H1 (cell line): ENCODE results near the gene ARSK. TPM values are rescaled to one million over a fixed set of nuclear protein-coding genes. Genes with fewer than 3 reads are reported as not detected.

Experiments
- CTCF ChIA-PET: fragments of 300-600 bp; sonication (Branson Sonifier 250); formaldehyde crosslinking; loops from one replicate; lab custom pipeline; 2021; ENCODE audit not compliant: partially characterized antibody; lab: Charles Lee
- POLR2A ChIA-PET: fragments of 300-600 bp; sonication (Branson Sonifier 250); formaldehyde crosslinking; loops from one replicate; lab custom pipeline; 2021; ENCODE audit warnings: inconsistent platforms; ENCODE audit not compliant: partially characterized antibody; lab: Charles Lee
- DNase-seq, 2 experiments: peaks; one replicate each; pipeline versions ENCODE4 v3.0.0 to v3.0.0-alpha.2; 2010 to 2022; ENCODE audit warnings: low spot score in 2 of 2, low read depth in 1 of 2, mixed read lengths in 1 of 2
- FAIRE-seq: peaks from 2 replicates; lab custom pipeline; 2011; peaks lifted over from hg19 to GRCh38; lab: Jason Lieb, UNC
- H2AFZ ChIP-seq: 2 replicates; pipeline ENCODE4 v1.8.1; 2012; ENCODE audit warnings: low read length, inconsistent platforms
- H2AK5ac ChIP-seq: 2 replicates; pipeline ENCODE4 v1.6.1; 2013; ENCODE audit warnings: low read depth, low read length
- H2BK120ac ChIP-seq: replicated peaks from 2 replicates; pipeline ENCODE3; 2013; ENCODE audit warnings: low read depth, low read length, inconsistent platforms
- H2BK12ac ChIP-seq: 2 replicates; pipeline ENCODE4 v1.6.1; 2013; ENCODE audit warnings: low read depth, low read length
- H2BK15ac ChIP-seq: 2 replicates; pipeline ENCODE4 v1.6.1; 2013; ENCODE audit warnings: low read length
- H2BK20ac ChIP-seq: 2 replicates; pipeline ENCODE4 v1.6.1; 2013; ENCODE audit warnings: low read length
- H2BK5ac ChIP-seq: 2 replicates; pipeline ENCODE4 v1.6.1; 2013; ENCODE audit warnings: low read depth, low read length
- H3K14ac ChIP-seq: 2 replicates; pipeline ENCODE4 v1.6.1; 2013; ENCODE audit warnings: inconsistent platforms; ENCODE audit not compliant: insufficient read length
- H3K18ac ChIP-seq: 2 replicates; pipeline ENCODE4 v1.6.1; 2013; ENCODE audit warnings: low read length; ENCODE audit errors: extremely low read depth
- H3K23ac ChIP-seq: 2 replicates; pipeline ENCODE4 v1.6.1; 2013; ENCODE audit warnings: inconsistent platforms; ENCODE audit not compliant: insufficient read length
- H3K23me2 ChIP-seq: 2 replicates; pipeline ENCODE4 v1.6.1; 2013; ENCODE audit warnings: low read depth, low read length
- H3K27ac ChIP-seq: 2 replicates; pipeline ENCODE4 v1.6.1; 2011; ENCODE audit warnings: low read depth, low read length, inconsistent platforms
- H3K27me3 ChIP-seq, 4 experiments: replicated peaks in 1 of 4; 1 replicate in 1 of 4; 2 replicates in 3 of 4; pipeline versions ENCODE4 v1.6.1 to v1.8.1; 2011 to 2013; ENCODE audit warnings: low read length in 3 of 4, mild to moderate bottlenecking in 3 of 4, inconsistent platforms in 2 of 4, mixed read lengths in 2 of 4, moderate library complexity in 1 of 4; ENCODE audit not compliant: control insufficient read depth in 3 of 4, insufficient read depth in 3 of 4; ENCODE audit errors: extremely low read depth in 1 of 4
- H3K36me3 ChIP-seq, 4 experiments: 2 replicates each; pipeline versions ENCODE4 v1.6.1 to v1.8.1; 2011 to 2013; ENCODE audit warnings: mild to moderate bottlenecking in 4 of 4, low read length in 3 of 4, moderate library complexity in 2 of 4, control low read depth in 1 of 4, inconsistent platforms in 1 of 4; ENCODE audit not compliant: insufficient read depth in 4 of 4, control insufficient read depth in 2 of 4
- H3K4ac ChIP-seq: replicated peaks from 2 replicates; pipeline ENCODE3; 2013; ENCODE audit warnings: low read length, low read depth, mixed read lengths, inconsistent platforms; ENCODE audit not compliant: insufficient read length
- H3K4me1 ChIP-seq, 4 experiments: replicated peaks in 1 of 4; 1 replicate in 1 of 4; 2 replicates in 3 of 4; pipeline versions ENCODE4 v1.6.1 to v1.8.1; 2011 to 2013; ENCODE audit warnings: low read length in 3 of 4, inconsistent platforms in 2 of 4, mixed read lengths in 1 of 4; ENCODE audit not compliant: insufficient read depth in 4 of 4, control insufficient read depth in 3 of 4
- H3K4me2 ChIP-seq, 2 experiments: 2 replicates each; pipeline versions ENCODE4 v1.6.1 to v1.8.1; 2011 to 2013; ENCODE audit warnings: low read depth in 2 of 2, low read length in 2 of 2, control low read depth in 1 of 2, inconsistent platforms in 1 of 2, mild to moderate bottlenecking in 1 of 2; ENCODE audit not compliant: insufficient read depth in 1 of 2
- H3K4me3 ChIP-seq, 4 experiments: fragments of 200-600, 300-600 bp in 1 of 4; sonication (generic), shearing (Covaris generic), sonication (Bioruptor Twin) in 1 of 4; 2 replicates each; pipeline versions ENCODE4 v1.5.1 to v1.8.1; 2011 to 2016; ENCODE audit warnings: low read length in 4 of 4, low read depth in 3 of 4, control low read depth in 2 of 4, inconsistent platforms in 2 of 4, mild to moderate bottlenecking in 2 of 4, mixed read lengths in 1 of 4, moderate library complexity in 1 of 4; ENCODE audit not compliant: insufficient read depth in 2 of 4; ENCODE audit errors: extremely low read depth in 1 of 4
- H3K56ac ChIP-seq: replicated peaks from 2 replicates; pipeline ENCODE3; 2013; ENCODE audit warnings: low read depth, mild to moderate bottlenecking, mixed read lengths, low read length, inconsistent platforms; ENCODE audit not compliant: insufficient read length
- H3K79me1 ChIP-seq: 2 replicates; pipeline ENCODE4 v1.6.1; 2013; ENCODE audit warnings: low read depth, low read length, control low read depth
- H3K79me2 ChIP-seq, 2 experiments: 2 replicates each; pipeline versions ENCODE4 v1.6.1 to v1.8.1; 2012 to 2013; ENCODE audit warnings: low read length in 2 of 2, mild to moderate bottlenecking in 2 of 2, inconsistent platforms in 1 of 2; ENCODE audit not compliant: insufficient read depth in 2 of 2, control insufficient read depth in 1 of 2
- H3K9ac ChIP-seq, 4 experiments: replicated peaks in 1 of 4; 1 replicate in 1 of 4; 2 replicates in 3 of 4; pipeline versions ENCODE4 v1.6.1 to v1.8.1; 2011 to 2013; ENCODE audit warnings: low read depth in 3 of 4, low read length in 3 of 4, control low read depth in 2 of 4, mild to moderate bottlenecking in 2 of 4, moderate library complexity in 2 of 4, inconsistent platforms in 1 of 4; ENCODE audit errors: extremely low read depth in 1 of 4
- H3K9me3 ChIP-seq, 2 experiments: 2 replicates each; pipeline versions ENCODE4 v1.6.1 to v1.8.1; 2012 to 2013; ENCODE audit warnings: mild to moderate bottlenecking in 2 of 2, moderate library complexity in 2 of 2, control low read depth in 1 of 2, inconsistent platforms in 1 of 2, low read depth in 1 of 2, low read length in 1 of 2, mixed read lengths in 1 of 2; ENCODE audit not compliant: insufficient read depth in 2 of 2
- H4K20me1 ChIP-seq, 2 experiments: replicated peaks in 1 of 2; 2 replicates each; pipeline versions ENCODE3 to v1.8.1; 2011 to 2013; ENCODE audit warnings: inconsistent platforms in 2 of 2, low read length in 2 of 2, mild to moderate bottlenecking in 1 of 2; ENCODE audit not compliant: insufficient read depth in 2 of 2, control insufficient read depth in 1 of 2
- H4K5ac ChIP-seq: 2 replicates; pipeline ENCODE4 v1.6.1; 2013; ENCODE audit warnings: low read length, low read depth, mixed read lengths, inconsistent platforms; ENCODE audit not compliant: insufficient read length
- H4K8ac ChIP-seq: 2 replicates; pipeline ENCODE4 v1.8.0; 2013; ENCODE audit warnings: mild to moderate bottlenecking, moderate library complexity, low read length, inconsistent platforms; ENCODE audit not compliant: insufficient read depth; ENCODE audit errors: extremely low read depth
- H4K91ac ChIP-seq: replicated peaks from 2 replicates; pipeline ENCODE3; 2013; ENCODE audit warnings: low read length, mixed read lengths, inconsistent platforms; ENCODE audit not compliant: insufficient read length
- CBX8 ChIP-seq: fragments of 300-800, 300-1000 bp; sonication (generic); IDR thresholded peaks from 2 replicates; pipeline ENCODE4 v1.7.1; 2016; ENCODE audit warnings: low read depth, low read length, borderline replicate concordance
- FOSL1 ChIP-seq: IDR thresholded peaks from 2 replicates; pipeline ENCODE4 v1.6.1; 2011; ENCODE audit warnings: mild to moderate bottlenecking, low read depth, low read length, moderate library complexity; ENCODE audit not compliant: insufficient read depth
- HDAC2 ChIP-seq, 2 experiments: fragments of 300-600 bp in 1 of 2; sonication (generic) in 1 of 2; IDR thresholded peaks; 2 replicates each; pipeline ENCODE4 v1.6.1; 2011 to 2012; ENCODE audit warnings: low read depth in 2 of 2, low read length in 2 of 2, mild to moderate bottlenecking in 2 of 2, moderate library complexity in 2 of 2, borderline replicate concordance in 1 of 2, inconsistent platforms in 1 of 2
- SP1 ChIP-seq: IDR thresholded peaks from 2 replicates; pipeline ENCODE4 v1.6.1; 2011; ENCODE audit warnings: low read depth, low read length
- TBP ChIP-seq: IDR thresholded peaks from 2 replicates; pipeline ENCODE4 v1.6.1; 2011; ENCODE audit warnings: low read depth, low read length, improper control_type of control experiment
- YY1 ChIP-seq: IDR thresholded peaks from 2 replicates; pipeline ENCODE4 v1.6.1; 2011; ENCODE audit warnings: low read depth, mild to moderate bottlenecking, low read length
- WGBS, 2 experiments: shearing (Covaris generic) in 1 of 2; methylation state at CpG; one replicate each; pipeline versions ENCODE4 v1.1.6 to v1.1.7; 2013 to 2015; ENCODE audit warnings: low lambda C conversion rate in 2 of 2, mixed read lengths in 2 of 2, inconsistent platforms in 1 of 2, low coverage in 1 of 2, missing lambda C conversion rate in 1 of 2; ENCODE audit not compliant: insufficient replicate concordance in 2 of 2, insufficient coverage in 1 of 2, insufficient read length in 1 of 2; ENCODE audit errors: extremely low coverage in 1 of 2, missing lambda C conversion rate in 1 of 2; 5-methylcytosine and 5-hydroxymethylcytosine counted together
- polyA plus RNA-seq, 7 experiments: library from polyadenylated mRNA; depleted of rRNA in 3 of 7; stranded (reverse) in 5 of 7; unstranded in 2 of 7; fragments of >200 nt in 5 of 7; fragments of 200-250 nt in 2 of 7; gene quantifications; 1 replicate in 5 of 7; 2 replicates in 1 of 7; 4 replicates in 1 of 7; pipeline versions ENCODE4 v1.2.1 to v1.2.3, GENCODE V29; 2011 to 2013; ENCODE audit warnings: missing spikeins in 2 of 7, mixed read lengths in 2 of 7
- total RNA-seq: library from RNA; stranded (reverse); fragmentation: NEBNext Ultra II Directional; extraction: Animal tissue kit (Norgen Biotek cat#: 25700); gene quantifications from 2 replicates; pipeline ENCODE4 v1.2.1, GENCODE V29; 2021
- TF ChIP-seq, protein P1 (sequence below), 3 experiments: IDR thresholded peaks; 1 replicate in 2 of 3; 2 replicates in 1 of 3; pipeline versions ENCODE4 v1.5.1 to v1.6.1; 2011; ENCODE audit warnings: low read length in 3 of 3, mild to moderate bottlenecking in 3 of 3, inconsistent platforms in 2 of 3, low read depth in 1 of 3, moderate library complexity in 1 of 3; ENCODE audit not compliant: insufficient read depth in 1 of 3; ENCODE audit errors: control extremely low read depth in 1 of 3
- TF ChIP-seq, protein P2 (sequence below): IDR thresholded peaks from 2 replicates; pipeline ENCODE4 v1.6.1; 2012; ENCODE audit warnings: low read length, inconsistent platforms
- TF ChIP-seq, protein P3 (sequence below): IDR thresholded peaks from 2 replicates; pipeline ENCODE4 v1.6.1; 2012; ENCODE audit warnings: inconsistent platforms

Gene ARSK
- total and polyA plus RNA-seq, 2 of the 8 experiments (the other 6 are each of a cell fraction or from before 2014, with no cell fraction given) = 8.4 to 14.1 TPM

DNA sequence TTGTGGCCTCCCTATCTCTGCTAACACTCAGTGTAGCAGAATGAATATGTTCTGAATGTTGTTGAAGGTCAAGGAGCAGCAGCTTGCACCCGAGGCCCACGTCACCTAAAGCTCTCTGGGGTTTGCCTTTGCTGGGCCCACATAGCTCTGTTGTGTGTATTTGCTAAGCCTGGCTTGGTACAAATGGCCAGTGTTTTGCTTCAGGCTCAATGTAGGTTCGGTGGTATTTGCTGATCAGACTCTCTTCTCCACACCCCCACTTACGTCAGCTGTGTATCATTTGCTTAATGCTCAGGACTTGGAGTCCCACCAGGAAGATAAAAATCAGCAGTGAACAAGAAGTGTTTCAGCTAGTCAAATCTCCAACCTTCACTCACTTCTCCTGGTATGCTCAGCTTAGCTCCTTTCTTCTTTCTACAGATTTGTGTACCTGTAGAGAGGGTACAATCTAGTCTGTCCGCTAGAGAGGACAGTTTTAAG is 86.9 kb downstream of the ARSK start:
- no peaks in the 10 kb centered on the region for H3K9me3 ChIP-seq
- H3K36me3 ChIP-seq = no peaks in the 10 kb centered on the region
- ChIA-PET POLR2A (no interaction called here), CTCF (interaction anchor here (0.7 to 6.4 kb wide), 7 partner anchors 9 to 212 kb away, joined by 3 to 32 read pairs (median 5); no protein-coding TSS in a partner anchor)
- no peak overlapping the region for H2BK15ac ChIP-seq
- no peak overlapping the region for H3K14ac ChIP-seq
- H3K4me3 ChIP-seq = no peak overlapping the region
- no peaks in the 10 kb centered on the region for H3K27me3 ChIP-seq
- H2AK5ac ChIP-seq = no peak overlapping the region
- no peak overlapping the region for H3K23ac ChIP-seq
- no peak overlapping the region for H2BK120ac ChIP-seq
- H3K18ac ChIP-seq = no peak overlapping the region
- H2BK12ac ChIP-seq = no peak overlapping the region
- no peak overlapping the region for H2BK5ac ChIP-seq
- no peak overlapping the region for H4K91ac ChIP-seq
- no peak overlapping the region for H2BK20ac ChIP-seq
- H3K4ac ChIP-seq = no peak overlapping the region
- peaks cover 2% of the 10 kb centered on the region; the same call in 1 of the 2 replicates for H3K23me2 ChIP-seq
- 89% methylated on average over 5 of the region's 5 CpGs; no CpG with 5 or more reads in 1 of the 2 experiments for WGBS, 2 experiments
- H3K79me1 ChIP-seq = no peaks in the 10 kb centered on the region
- no peak overlapping the region for H3K56ac ChIP-seq
- no peak overlapping the region for H3K9ac ChIP-seq
- no peak overlapping the region for H3K27ac ChIP-seq
- no peak overlapping the region for H2AFZ ChIP-seq
- H3K4me2 ChIP-seq = no peak overlapping the region
- no peak overlapping the region for H4K8ac ChIP-seq
- no peaks in the 10 kb centered on the region for H3K4me1 ChIP-seq
- no peak overlapping the region for H4K5ac ChIP-seq
- DNase-seq = no peak
- FAIRE-seq = no peak
- H3K79me2 ChIP-seq = no peaks in the 10 kb centered on the region
- H4K20me1 ChIP-seq = no peaks in the 10 kb centered on the region
- TF ChIP-seq, protein P1, sequence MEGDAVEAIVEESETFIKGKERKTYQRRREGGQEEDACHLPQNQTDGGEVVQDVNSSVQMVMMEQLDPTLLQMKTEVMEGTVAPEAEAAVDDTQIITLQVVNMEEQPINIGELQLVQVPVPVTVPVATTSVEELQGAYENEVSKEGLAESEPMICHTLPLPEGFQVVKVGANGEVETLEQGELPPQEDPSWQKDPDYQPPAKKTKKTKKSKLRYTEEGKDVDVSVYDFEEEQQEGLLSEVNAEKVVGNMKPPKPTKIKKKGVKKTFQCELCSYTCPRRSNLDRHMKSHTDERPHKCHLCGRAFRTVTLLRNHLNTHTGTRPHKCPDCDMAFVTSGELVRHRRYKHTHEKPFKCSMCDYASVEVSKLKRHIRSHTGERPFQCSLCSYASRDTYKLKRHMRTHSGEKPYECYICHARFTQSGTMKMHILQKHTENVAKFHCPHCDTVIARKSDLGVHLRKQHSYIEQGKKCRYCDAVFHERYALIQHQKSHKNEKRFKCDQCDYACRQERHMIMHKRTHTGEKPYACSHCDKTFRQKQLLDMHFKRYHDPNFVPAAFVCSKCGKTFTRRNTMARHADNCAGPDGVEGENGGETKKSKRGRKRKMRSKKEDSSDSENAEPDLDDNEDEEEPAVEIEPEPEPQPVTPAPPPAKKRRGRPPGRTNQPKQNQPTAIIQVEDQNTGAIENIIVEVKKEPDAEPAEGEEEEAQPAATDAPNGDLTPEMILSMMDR (IDR thresholded peaks at IDR 0.05; ENCODE audit: control extremely low read depth in 1 of 3, insufficient read depth in 1 of 3, low read depth in 1 of 3, low read length in 3 of 3) = no peak
- TF ChIP-seq, protein P2, sequence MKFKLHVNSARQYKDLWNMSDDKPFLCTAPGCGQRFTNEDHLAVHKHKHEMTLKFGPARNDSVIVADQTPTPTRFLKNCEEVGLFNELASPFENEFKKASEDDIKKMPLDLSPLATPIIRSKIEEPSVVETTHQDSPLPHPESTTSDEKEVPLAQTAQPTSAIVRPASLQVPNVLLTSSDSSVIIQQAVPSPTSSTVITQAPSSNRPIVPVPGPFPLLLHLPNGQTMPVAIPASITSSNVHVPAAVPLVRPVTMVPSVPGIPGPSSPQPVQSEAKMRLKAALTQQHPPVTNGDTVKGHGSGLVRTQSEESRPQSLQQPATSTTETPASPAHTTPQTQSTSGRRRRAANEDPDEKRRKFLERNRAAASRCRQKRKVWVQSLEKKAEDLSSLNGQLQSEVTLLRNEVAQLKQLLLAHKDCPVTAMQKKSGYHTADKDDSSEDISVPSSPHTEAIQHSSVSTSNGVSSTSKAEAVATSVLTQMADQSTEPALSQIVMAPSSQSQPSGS = no peak
- TF ChIP-seq CBX8 = no peak
- TF ChIP-seq SP1 = no peak
- TF ChIP-seq HDAC2 (IDR thresholded peaks at IDR 0.05; ENCODE audit: borderline replicate concordance in 1 of 2, low read depth in 2 of 2, low read length in 2 of 2) = no peak
- no peak for TF ChIP-seq FOSL1
- TF ChIP-seq, protein P3, sequence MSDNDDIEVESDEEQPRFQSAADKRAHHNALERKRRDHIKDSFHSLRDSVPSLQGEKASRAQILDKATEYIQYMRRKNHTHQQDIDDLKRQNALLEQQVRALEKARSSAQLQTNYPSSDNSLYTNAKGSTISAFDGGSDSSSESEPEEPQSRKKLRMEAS = no peak
- no peak for TF ChIP-seq TBP
- no peak for TF ChIP-seq YY1
